NCI-H1436 treated with DMSO at 0.1 percent for 48 hours (cell line): ENCODE data around the gene KIF4B.
"Not testable (repeated sequence)": the region's sequence is repeated elsewhere in the genome, so short reads cannot be mapped to it uniquely, and the experiment has no call there.

Experiments
- DNase-seq: peaks from one replicate; lab custom pipeline; 2025; lab: John Stamatoyannopoulos, UW

KIF4B gene, protein sequence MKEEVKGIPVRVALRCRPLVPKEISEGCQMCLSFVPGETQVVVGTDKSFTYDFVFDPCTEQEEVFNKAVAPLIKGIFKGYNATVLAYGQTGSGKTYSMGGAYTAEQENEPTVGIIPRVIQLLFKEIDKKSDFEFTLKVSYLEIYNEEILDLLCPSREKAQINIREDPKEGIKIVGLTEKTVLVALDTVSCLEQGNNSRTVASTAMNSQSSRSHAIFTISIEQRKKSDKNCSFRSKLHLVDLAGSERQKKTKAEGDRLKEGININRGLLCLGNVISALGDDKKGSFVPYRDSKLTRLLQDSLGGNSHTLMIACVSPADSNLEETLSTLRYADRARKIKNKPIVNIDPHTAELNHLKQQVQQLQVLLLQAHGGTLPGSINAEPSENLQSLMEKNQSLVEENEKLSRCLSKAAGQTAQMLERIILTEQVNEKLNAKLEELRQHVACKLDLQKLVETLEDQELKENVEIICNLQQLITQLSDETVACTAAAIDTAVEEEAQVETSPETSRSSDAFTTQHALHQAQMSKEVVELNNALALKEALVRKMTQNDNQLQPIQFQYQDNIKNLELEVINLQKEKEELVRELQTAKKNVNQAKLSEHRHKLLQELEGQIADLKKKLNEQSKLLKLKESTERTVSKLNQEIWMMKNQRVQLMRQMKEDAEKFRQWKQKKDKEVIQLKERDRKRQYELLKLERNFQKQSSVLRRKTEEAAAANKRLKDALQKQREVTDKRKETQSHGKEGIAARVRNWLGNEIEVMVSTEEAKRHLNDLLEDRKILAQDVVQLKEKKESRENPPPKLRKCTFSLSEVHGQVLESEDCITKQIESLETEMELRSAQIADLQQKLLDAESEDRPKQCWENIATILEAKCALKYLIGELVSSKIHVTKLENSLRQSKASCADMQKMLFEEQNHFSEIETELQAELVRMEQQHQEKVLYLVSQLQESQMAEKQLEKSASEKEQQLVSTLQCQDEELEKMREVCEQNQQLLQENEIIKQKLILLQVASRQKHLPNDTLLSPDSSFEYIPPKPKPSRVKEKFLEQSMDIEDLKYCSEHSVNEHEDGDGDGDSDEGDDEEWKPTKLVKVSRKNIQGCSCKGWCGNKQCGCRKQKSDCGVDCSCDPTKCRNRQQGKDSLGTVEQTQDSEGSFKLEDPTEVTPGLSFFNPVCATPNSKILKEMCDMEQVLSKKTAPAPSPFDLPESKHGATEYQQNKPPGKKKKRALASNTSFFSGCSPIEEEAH

DNA sequence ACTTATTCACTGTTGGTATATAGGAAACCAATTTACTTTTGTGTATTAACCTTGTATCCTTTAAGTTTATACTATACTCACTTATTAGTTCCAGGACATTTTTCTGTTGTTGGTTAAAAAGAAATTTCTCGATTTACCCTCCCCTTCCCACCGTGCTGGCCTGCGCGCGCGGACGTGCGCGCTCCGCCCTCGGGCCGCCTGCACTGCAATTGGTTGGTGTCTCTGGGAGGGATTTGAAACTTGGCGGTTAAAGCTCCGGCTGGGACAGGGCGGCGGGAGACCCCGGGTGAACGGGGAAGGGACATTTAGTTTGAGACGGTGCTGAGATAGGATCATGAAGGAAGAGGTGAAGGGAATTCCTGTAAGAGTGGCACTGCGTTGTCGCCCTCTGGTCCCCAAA lies at the start of gene KIF4B:
TSS of gene KIF4B (plus strand) at position 230 of the 400 bp plus-strand sequence. CDS start at position 335, 105 bp downstream.
- DNase-seq: no peak

DNA sequence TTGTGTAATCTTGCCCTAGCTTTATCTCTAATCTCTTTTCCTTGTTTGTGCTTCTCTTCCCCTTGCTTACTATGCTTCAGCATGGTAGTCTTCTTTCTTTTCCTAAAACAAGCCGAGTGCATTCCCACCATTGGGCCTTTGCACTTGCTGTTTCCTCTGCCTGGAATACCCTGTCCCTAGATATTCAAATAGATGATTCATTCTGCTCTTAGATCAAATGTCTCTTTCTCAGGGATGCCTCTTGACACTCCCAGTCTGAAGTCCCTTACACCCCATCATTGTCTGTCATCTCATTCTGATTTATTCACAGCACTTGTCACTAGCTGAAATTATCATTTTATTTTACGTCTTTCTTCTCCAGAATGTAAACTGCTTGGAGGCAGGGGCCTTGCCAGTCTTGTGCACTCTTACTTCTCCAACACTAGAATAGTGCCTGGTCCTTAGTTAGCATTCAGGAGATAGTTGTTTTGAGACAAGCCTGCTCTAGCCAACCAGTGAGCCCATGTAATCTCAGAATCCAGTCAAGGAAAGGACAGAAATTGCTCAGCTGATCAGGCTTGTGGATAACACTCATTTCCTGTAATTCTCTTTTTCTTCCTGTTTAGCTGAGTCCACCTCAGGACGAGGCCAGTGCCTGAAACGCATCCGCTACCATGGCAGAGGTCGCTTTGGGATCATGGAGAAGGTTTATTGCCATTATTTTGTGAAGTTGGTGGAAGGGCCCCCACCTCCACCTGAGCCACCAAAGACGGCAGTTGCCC lies 47.3 kb upstream of the KIF4B start:
- no peak for DNase-seq

DNA sequence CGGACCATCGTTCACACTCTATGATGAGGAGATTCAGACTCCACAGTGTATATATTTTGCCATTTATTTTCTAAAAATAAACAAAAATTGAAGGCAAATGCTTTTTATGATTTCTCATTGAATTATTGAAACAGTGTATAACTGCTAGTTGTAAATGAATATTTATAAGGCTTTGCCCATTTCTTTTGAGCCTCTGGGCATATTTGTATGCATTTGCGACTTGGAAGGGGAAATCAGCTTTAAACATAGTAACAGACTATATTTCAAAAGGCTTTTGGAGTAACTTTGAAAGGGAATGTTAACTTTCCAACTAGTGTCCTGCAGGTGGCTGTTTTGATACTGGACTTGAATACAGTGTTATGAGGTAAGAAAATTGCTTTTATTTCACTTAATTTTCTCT lies 46.7 kb upstream of the KIF4B start:
- DNase-seq: no peak

DNA sequence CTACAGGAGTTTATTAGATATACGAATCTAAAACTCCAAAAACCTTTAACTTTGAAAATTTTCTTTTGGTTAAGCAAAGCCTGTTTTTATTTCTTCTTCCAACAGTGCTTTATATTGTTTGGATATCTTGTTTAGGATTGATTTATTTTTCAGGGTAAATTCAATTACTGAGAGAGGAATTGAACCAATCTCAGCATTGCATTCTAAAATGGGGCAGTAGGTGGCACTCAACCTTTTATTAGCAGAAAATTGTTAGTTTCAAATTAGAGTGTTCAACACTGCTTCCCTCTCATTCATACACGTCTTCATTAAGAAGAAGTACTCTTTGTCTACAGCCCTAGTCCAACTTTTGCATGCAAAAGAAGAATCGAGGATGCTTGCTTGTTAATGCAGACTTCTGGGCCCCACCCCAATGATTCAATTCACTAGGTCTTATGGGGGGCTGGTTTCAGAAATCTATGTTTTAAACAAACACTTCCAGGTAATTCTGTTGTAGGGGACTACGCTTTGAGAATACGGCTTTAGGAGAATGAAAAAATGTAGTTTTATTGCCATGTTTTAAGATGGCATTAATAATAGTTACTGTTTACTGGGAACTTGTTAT lies 46.0 kb upstream of the KIF4B start:
- no peak for DNase-seq

DNA sequence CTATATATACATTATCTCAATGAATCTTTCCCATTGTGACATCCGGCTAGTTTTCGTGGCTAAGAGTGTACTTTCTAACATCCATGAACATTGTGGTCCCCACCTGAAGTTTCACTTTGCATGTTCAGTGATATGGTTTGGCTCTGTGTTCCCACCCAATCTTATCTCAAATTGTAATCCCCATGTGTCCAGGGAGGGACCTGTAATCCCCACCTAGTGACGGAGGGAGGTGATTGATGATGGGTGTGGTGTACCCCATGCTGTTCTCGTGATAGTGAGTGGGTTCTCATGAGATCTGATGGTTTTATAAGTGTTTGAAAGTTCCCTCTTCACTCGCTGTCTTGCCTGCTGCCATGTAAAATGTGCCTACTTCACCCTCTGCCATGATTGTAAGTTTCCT lies 44.6 kb upstream of the KIF4B start:
- DNase-seq: no peak

DNA sequence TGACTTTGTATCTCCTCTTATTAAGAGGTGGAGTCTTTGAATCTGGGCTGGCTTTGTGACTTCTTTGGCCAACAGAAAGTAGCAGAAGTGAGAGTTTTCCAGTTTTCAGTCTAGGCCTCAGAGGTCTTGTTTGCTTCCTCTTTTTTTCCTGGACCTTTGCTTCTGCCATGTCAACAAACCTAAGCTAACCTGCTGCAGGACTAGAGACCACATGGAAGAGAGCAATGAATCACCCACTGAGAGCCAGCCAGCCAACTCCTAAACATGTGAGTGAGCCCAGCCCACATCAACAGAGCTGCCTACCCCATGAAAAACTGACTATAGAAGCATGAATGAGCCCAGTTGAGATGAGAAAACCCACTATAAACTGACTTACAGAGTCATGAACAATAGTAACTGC lies 42.8 kb upstream of the KIF4B start:
- DNase-seq: no peak

DNA sequence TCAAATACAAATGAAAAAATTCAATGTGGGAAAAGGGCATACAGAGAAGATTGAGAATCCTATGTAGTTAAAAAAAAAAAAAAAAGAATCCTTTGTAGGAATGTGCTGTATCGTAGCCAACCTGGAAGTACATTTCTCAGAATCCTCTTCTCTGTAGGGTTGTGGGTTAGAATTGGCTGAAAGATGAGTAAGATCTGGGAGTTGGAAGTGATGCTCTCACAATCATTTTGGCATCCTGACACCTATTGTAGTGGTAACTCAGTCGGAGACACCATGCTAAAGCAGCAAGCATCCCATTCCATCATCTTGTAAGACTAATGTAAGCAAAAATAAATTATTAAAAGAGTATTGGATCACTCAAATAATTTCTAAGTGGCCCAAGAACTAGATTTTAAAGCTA lies 42.1 kb upstream of the KIF4B start:
- DNase-seq: no peak

DNA sequence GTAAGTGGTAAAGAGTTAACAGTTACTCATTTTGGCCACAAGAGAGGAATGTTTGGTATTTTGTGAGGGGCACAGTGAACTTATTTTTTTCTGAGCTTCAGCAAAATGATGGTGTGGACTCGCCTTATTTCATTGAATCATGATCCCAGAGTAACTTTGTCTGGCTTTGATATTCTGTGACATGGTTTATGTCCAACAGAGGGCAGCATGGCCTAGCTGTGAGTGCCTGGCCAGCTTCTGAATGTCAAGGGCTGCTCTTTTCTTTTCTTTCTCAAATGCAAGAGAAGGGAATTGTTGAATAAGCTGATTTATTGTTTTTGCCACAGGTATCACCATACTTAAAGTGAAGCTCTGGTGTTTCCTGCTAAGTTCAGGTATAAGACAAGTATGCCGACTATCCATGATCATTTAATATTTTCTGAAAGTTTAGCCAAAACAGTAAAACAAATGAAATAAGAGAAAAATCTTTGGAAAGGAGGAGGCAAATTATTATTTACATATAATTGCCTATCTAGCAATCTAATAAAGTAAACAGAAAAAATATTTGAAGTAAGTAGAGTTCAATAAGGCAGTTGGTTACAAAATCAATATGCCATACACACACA lies 41.0 kb upstream of the KIF4B start:
- DNase-seq: no peak

DNA sequence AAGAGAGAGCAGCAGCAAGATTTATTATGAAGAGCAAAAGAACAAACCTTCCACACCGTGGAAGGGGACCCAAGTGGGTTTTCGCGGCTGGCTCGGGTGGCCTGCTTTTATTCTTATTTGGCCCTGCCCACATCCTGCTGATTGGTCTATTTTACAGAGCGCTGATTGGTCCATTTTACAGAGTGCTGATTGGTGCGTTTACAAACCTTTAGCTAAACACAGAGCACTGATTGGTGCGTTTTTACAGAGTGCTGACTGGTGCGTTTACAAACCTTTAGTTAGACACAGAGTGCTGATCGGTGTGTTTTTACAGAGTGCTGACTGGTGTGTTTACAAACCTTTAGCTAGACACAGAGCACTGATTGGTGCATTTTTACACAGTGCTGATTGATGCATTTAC lies 37.5 kb upstream of the KIF4B start:
- DNase-seq: not testable (repeated sequence)

DNA sequence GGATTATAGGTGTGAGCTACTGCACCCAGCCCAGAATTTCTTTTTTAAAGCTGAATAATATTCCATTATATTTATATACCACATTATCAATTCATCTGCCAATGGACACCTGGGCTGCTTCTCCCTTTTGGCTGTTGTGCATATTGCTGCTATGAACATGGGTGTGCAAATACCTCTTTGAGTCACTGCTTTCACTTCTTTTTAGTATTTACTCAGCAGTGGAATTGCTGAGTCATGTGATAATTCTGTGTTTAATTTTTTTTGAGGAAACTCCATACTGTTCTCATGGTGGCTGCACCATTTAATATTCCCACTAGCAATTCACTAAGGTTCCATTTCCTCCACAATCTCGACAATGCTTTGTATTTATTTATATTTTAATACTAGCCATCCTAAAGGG lies 36.1 kb upstream of the KIF4B start:
- DNase-seq: no peak

DNA sequence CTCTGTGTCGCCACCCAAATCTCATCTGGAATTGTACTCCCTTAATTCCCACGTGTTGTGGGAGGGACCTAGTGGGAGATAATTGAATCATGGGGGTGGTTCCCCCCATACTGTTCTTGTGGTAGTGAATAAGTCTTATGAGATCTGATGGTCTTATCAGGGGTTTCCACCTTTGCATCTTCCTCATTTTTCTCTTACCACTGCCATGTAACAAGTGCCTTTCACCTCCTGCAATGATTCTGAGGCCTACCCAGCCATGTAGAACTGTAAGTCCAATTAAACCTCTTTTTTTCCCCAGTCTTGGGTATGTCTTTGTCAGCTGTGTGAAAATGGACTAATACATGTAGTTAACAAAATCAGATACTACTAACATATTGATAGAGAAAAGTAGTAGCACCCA lies 35.3 kb upstream of the KIF4B start:
- DNase-seq: not testable (repeated sequence)

DNA sequence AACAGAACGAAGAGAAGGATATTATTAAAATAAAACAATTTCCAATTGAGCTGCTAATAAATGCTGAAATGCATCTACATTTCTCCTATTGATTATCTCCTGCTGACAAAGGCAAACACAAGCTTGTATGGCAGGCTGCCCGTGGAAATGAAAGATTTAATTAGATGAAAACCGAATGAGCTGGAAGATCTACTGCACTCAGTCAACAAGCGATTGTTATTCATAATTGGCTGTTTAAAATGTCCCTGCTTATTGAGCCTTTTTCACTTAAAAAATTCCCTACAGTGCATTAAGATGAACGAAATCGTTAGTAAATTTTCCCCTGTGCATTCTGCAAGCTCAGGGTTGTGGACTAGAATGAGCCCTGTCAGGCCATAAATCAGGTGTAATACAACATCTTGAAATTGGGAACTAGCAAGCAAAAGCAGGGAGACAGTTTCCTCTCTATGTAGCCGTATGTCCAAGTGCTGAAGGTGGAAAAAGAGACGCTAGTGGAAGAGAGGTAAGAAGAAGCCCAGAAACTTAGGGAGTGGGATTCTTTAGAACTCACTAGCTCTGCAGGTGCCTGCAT lies 28.5 kb upstream of the KIF4B start:
- DNase-seq: peak; percentile 65

DNA sequence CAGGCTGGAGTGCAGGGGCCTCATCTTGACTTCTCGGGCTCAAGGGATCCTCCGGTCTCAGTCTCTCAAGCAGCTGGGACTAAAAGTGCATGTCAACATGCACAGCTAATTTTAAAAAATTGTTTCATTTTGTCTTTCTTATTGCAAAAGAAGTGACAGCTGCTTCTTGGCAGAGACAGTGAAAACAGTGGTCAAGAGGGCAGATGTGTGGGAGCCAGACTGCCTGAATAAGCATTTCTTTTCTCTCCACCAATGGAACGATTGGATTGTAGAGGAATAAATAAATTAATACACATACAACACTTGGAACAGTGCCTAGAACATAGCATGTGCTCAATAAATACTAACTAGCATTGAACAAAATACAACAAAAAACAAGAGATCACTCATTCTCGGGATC lies 27.4 kb upstream of the KIF4B start:
- DNase-seq: no peak

DNA sequence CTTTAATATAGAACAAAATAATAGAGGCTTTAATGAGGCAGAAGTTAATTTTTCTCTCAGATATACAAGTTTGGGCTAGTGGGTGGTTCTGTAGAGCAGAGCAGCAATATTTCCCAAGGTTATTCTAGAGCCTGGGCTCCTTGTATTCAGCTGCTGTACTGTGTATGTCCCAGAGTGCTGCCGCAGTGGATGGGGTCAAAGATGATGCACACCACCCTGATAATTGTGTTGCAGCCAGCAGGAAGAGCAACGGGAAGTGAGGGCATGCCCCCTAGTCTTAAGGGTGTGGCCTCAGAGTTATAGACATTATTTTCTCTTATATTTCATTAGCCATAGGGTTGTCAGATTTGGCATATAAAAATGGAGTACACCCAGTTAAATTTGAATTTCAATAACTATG lies 23.9 kb upstream of the KIF4B start:
- DNase-seq: no peak

DNA sequence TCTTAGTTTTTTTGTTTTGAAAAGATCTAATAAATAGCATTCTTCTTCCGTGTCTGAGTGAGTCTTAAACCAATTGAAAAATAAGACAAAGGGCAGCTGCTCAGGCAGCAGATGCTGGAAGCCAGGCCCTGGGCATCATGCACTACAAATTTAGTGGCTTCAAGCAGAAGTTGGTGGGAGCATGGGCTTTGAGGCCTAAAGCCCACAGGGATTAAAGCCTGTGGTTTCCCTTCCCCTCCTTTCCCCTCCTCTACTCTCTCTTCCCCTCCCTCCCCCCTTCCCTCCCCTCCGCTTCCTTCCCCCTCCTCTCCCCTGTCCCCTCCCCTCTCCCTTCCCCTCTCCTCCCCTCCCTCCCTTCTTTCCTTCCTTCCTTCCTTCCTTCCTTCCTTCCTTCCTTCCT lies 20.1 kb upstream of the KIF4B start:
- DNase-seq: no peak

DNA sequence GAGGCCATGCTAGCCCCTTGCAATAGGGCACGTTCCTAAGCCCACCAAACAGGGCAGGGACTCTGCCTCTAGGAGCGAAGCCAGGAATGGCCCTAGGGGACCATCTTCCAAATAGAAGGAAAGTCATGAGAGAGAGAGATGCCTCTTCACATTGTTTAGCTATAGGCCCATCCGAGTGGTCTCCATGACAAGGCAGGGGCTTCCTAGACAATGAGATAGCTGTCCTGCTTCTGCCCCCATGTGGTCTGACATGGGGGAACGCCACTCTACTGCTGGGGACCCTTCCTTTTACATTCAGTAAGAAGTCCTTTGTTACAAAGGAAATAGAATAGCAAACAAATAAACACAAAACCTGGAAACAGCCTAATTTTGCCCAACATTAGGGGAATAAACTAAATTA lies 17.9 kb upstream of the KIF4B start:
- DNase-seq: no peak

DNA sequence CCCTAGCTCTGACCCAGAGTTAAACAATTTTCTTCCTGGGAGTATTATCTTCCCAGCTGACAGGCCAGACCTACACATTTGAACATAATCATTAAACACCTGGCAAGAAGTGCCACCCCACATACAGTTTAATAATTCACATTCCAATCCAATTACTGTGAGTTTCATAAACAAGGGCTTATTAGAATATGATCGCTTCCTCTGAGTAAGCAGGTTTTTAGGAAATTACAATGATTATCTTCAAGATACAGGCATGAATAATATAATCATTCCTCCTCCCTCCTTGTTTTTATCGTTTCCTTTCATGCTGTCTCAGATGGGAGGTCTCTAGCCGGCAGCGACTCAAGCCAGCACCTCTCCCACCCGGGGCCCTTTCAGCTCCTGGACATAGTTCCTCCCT lies 15.8 kb upstream of the KIF4B start:
- DNase-seq: no peak

DNA sequence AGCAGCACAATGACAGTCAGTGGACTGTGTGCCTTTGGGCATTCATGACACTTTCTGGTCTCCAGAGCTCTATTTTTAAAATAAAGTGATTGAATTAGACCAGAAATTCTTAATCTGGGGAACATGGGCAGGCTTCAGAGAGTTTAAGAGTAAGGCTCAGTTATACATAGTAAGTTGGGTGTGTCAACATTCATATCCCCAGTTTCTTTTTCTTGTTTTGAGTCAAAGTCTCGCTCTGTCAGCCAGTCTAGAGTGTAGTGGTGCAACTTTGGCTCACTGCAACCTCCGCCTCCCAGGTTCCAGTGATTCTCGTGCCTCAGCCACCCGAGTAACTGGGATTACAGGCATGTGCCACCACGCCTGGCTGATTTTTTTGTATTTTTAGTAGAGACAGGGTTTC lies 13.7 kb upstream of the KIF4B start:
- DNase-seq: no peak

DNA sequence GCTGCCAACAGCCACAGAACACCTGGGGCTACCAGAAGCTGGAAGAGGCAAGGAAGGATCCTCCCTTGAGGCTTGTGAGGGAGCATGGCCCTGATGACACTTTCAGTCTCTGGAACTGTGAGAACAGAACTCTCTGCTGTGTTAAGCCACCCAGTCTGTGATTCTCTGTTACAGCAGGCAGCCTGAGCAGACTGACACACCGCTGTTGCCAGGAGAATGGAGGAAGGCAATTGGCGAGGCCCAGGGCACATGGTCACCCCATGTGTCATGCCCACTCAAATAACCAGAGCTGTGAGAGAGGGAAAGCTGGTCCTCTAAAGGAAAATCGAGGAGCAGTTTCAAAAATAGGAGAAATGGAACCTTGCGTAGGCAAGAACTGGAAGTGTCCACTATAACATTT lies 12.0 kb upstream of the KIF4B start:
- DNase-seq: no peak

DNA sequence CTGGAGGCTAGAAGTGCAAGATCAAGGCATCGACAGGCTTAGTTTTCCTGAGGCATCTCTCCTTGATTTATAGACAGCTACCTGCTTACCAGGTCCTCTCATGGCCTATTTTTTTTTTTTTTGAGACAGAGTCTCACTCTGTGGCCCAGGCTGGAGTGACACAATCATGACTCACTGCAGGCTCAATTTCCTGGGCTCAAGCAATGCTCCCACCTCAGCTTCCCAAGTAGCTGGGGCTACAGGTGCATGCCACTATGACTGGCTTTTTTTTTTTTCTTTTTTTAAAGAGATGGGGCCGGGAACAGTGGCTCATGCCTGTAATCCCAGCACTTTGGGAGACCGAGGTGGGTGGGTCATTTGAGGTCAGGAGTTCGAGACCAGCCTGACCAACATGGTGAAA lies 10.8 kb upstream of the KIF4B start:
- not testable (repeated sequence) for DNase-seq
